ENCODE measurements around the gene REXO4. TPM values are rescaled to one million over a fixed set of nuclear protein-coding genes. Genes with fewer than 3 reads are reported as not detected.

The REXO4 gene
- total and polyA plus RNA-seq, 2 of the 8 experiments (the other 6 are each of a cell fraction or from before 2014, with no cell fraction given): 19.1 to 38.3 TPM

DNA sequence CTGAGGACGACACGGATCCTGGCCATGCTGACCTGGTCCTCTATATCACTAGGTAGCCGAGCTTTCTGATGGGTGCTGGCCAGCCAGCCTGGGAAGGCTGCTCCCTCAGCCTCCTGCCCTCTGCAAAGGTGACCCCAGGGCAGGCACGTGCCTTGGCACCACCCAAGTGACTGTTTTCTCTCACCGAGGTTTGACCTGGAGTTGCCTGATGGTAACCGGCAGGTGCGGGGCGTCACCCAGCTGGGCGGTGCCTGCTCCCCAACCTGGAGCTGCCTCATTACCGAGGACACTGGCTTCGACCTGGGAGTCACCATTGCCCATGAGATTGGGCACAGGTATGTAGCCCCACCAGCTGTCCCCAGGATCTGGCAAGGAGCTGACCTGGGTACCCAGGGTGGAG, 8.2 kb upstream of the REXO4 start:
- ChIA-PET CTCF (ENCODE audit: partially characterized antibody) (interaction anchor here (0.6 to 1.9 kb wide), 10 partner anchors 10 to 312 kb away, joined by 3 to 8 read pairs (median 4); partner anchors contain the start of genes CACFD1 and SARDH), POLR2A (ENCODE audit: partially characterized antibody) (interaction anchor here (1.6 to 1.9 kb wide), 2 partner anchors 15 to 72 kb away, joined by 6 read pairs; no protein-coding TSS in a partner anchor)
- no peak overlapping the region for H3K4ac ChIP-seq (replicated peaks; ENCODE audit: insufficient read length, low read depth, low read length)
- no peak overlapping the region for H3K14ac ChIP-seq (ENCODE audit: insufficient read length)
- H2AK5ac ChIP-seq (ENCODE audit: low read depth, low read length): no peak overlapping the region
- H4K5ac ChIP-seq (ENCODE audit: insufficient read length, low read depth, low read length): no peak overlapping the region
- no peak overlapping the region for H3K4me3 ChIP-seq (ENCODE audit: extremely low read depth in 1 of 4, insufficient read depth in 2 of 4, low read depth in 3 of 4, low read length in 4 of 4)
- no peaks in the 10 kb centered on the region for H3K79me1 ChIP-seq (ENCODE audit: low read depth, low read length)
- H2BK12ac ChIP-seq (ENCODE audit: low read depth, low read length): no peak overlapping the region
- peaks cover 0 to 8% (median 4%) of the 10 kb centered on the region in 4 experiments; a peak in 4 of 7 replicates for H3K4me1 ChIP-seq (replicated peaks in 1 of 4; ENCODE audit: control insufficient read depth in 3 of 4, insufficient read depth in 4 of 4, low read length in 3 of 4)
- H3K79me2 ChIP-seq (ENCODE audit: control insufficient read depth in 1 of 2, insufficient read depth in 2 of 2, low read length in 2 of 2): no peaks in the 10 kb centered on the region
- FAIRE-seq (no peak), DNase-seq (ENCODE audit: low read depth in 1 of 2, low spot score in 2 of 2) (no peak)
- H3K23me2 ChIP-seq (ENCODE audit: low read depth, low read length): peaks cover 7% of the 10 kb centered on the region; the same call in 1 of the 2 replicates
- no peak overlapping the region for H2AFZ ChIP-seq (ENCODE audit: low read length)
- no peak overlapping the region for H2BK5ac ChIP-seq (ENCODE audit: low read depth, low read length)
- H2BK15ac ChIP-seq (ENCODE audit: low read length): no peak overlapping the region
- no peak for TF ChIP-seq SUZ12 (IDR thresholded peaks at IDR 0.05; ENCODE audit: low read length)
- no peak for TF ChIP-seq CEBPB (IDR thresholded peaks at IDR 0.05; ENCODE audit: low read depth, low read length)
- no peak for TF ChIP-seq KDM5A (IDR thresholded peaks at IDR 0.05; ENCODE audit: low read length)
- no peak for TF ChIP-seq TEAD4 (IDR thresholded peaks at IDR 0.05; ENCODE audit: low read depth, low read length)
- TF ChIP-seq TCF12 (IDR thresholded peaks at IDR 0.05; ENCODE audit: low read depth, low read length): no peak
- no peak for TF ChIP-seq SRF (IDR thresholded peaks at IDR 0.05; ENCODE audit: low read depth, low read length)
- TF ChIP-seq CREB1 (IDR thresholded peaks at IDR 0.05): no peak
- no peak for TF ChIP-seq BACH1 (IDR thresholded peaks at IDR 0.05; ENCODE audit: low read length)
- TF ChIP-seq, protein P1, sequence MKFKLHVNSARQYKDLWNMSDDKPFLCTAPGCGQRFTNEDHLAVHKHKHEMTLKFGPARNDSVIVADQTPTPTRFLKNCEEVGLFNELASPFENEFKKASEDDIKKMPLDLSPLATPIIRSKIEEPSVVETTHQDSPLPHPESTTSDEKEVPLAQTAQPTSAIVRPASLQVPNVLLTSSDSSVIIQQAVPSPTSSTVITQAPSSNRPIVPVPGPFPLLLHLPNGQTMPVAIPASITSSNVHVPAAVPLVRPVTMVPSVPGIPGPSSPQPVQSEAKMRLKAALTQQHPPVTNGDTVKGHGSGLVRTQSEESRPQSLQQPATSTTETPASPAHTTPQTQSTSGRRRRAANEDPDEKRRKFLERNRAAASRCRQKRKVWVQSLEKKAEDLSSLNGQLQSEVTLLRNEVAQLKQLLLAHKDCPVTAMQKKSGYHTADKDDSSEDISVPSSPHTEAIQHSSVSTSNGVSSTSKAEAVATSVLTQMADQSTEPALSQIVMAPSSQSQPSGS (IDR thresholded peaks at IDR 0.05; ENCODE audit: low read length): no peak
- TF ChIP-seq GABPA (IDR thresholded peaks at IDR 0.05; ENCODE audit: borderline replicate concordance, insufficient read depth, low read length): no peak
- TF ChIP-seq, protein P2, sequence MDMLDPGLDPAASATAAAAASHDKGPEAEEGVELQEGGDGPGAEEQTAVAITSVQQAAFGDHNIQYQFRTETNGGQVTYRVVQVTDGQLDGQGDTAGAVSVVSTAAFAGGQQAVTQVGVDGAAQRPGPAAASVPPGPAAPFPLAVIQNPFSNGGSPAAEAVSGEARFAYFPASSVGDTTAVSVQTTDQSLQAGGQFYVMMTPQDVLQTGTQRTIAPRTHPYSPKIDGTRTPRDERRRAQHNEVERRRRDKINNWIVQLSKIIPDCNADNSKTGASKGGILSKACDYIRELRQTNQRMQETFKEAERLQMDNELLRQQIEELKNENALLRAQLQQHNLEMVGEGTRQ (IDR thresholded peaks at IDR 0.05; ENCODE audit: low read length): no peak
- TF ChIP-seq POLR2A (IDR thresholded peaks at IDR 0.05; ENCODE audit: control extremely low read depth in 1 of 2, low read depth in 2 of 2, low read length in 2 of 2): no peak
- H2BK20ac ChIP-seq (ENCODE audit: low read length): no peak overlapping the region
- H3K18ac ChIP-seq (ENCODE audit: extremely low read depth, low read length): no peak overlapping the region
- H4K20me1 ChIP-seq (replicated peaks in 1 of 2; ENCODE audit: control insufficient read depth in 1 of 2, insufficient read depth in 2 of 2, low read length in 2 of 2): no peaks in the 10 kb centered on the region
- H3K9ac ChIP-seq (replicated peaks in 1 of 4; ENCODE audit: extremely low read depth in 1 of 4, low read depth in 3 of 4, low read length in 3 of 4): no peak overlapping the region
- H3K27me3 ChIP-seq (replicated peaks in 1 of 4; ENCODE audit: control insufficient read depth in 3 of 4, extremely low read depth in 1 of 4, insufficient read depth in 3 of 4, low read length in 3 of 4): peaks cover 0 to 11% (median 4%) of the 10 kb centered on the region in 4 experiments; a peak in 5 of 7 replicates
- H4K8ac ChIP-seq (ENCODE audit: extremely low read depth, insufficient read depth, low read length): no peak overlapping the region
- H3K36me3 ChIP-seq (ENCODE audit: control insufficient read depth in 2 of 4, insufficient read depth in 4 of 4, low read length in 3 of 4): no peaks in the 10 kb centered on the region
- no peak overlapping the region for H3K23ac ChIP-seq (ENCODE audit: insufficient read length)
- H3K4me2 ChIP-seq (ENCODE audit: insufficient read depth in 1 of 2, low read depth in 2 of 2, low read length in 2 of 2): no peak overlapping the region
- no peak overlapping the region for H2BK120ac ChIP-seq (replicated peaks; ENCODE audit: low read depth, low read length)
- no peak overlapping the region for H3K27ac ChIP-seq (ENCODE audit: low read depth, low read length)
- WGBS, 2 experiments (ENCODE audit: extremely low coverage in 1 of 2, insufficient coverage in 1 of 2, insufficient read length in 1 of 2, insufficient replicate concordance in 2 of 2, low coverage in 1 of 2, low lambda C conversion rate in 2 of 2, missing lambda C conversion rate in 1 of 2): 93% methylated on average over 10 of the region's 11 CpGs; no CpG with 5 or more reads in 1 of the 2 experiments
- H3K56ac ChIP-seq (replicated peaks; ENCODE audit: insufficient read length, low read depth, low read length): no peak overlapping the region
- H4K91ac ChIP-seq (replicated peaks; ENCODE audit: insufficient read length, low read length): no peak overlapping the region
- no peaks in the 10 kb centered on the region for H3K9me3 ChIP-seq (ENCODE audit: insufficient read depth in 2 of 2, low read depth in 1 of 2, low read length in 1 of 2)

Data from H1 (cell line).